Suppressor macrophage treated with lipopolysaccharide for 1 hour (primary cell): ENCODE measurements around the gene RAC2.

Experiments
- DNase-seq, 3 donors: peaks; one replicate each; pipeline ENCODE4 v3.0.0-alpha.2; 2020 to 2022

Gene RAC2

GRCh38 chr22:37185646-37186227 lies 58.3 kb downstream of the RAC2 start:
- DNase-seq = no peak

GRCh38 chr22:37184816-37185541 lies 59.1 kb downstream of the RAC2 start:
- DNase-seq = no peak

- no peak for DNase-seq
Measured at GRCh38 chr22:37184380-37184755, 59.7 kb downstream of the RAC2 start.

- DNase-seq = no peak
Measured at GRCh38 chr22:37183432-37184379, 60.4 kb downstream of the RAC2 start.

- no peak for DNase-seq
Measured at GRCh38 chr22:37182949-37183245, 61.2 kb downstream of the RAC2 start.

GRCh38 chr22:37182101-37182948 lies 61.7 kb downstream of the RAC2 start:
- no peak for DNase-seq

GRCh38 chr22:37181681-37182080 lies 62.4 kb downstream of the RAC2 start:
- no peak for DNase-seq

GRCh38 chr22:37180531-37181231 lies 63.4 kb downstream of the RAC2 start:
- no peak for DNase-seq

GRCh38 chr22:37179622-37180420 lies 64.2 kb downstream of the RAC2 start:
- no peak for DNase-seq

GRCh38 chr22:37179126-37179470 lies 65.0 kb downstream of the RAC2 start:
- no peak for DNase-seq

- DNase-seq = peak; percentile 45 to 53 (median 46)
Measured at GRCh38 chr22:37178350-37179125, 65.5 kb downstream of the RAC2 start.

- DNase-seq = no peak
Measured at GRCh38 chr22:37177755-37178154, 66.3 kb downstream of the RAC2 start.

- no peak for DNase-seq
Measured at GRCh38 chr22:37177221-37177620, 66.8 kb downstream of the RAC2 start.

GRCh38 chr22:37176464-37177061 lies 67.5 kb downstream of the RAC2 start:
- peak; percentile 73 to 77 (median 76) for DNase-seq

GRCh38 chr22:37175414-37176281 lies 68.4 kb downstream of the RAC2 start:
- DNase-seq = no peak
